ENCODE data around the gene MFAP3L.
"Not testable (repeated sequence)": the region's sequence is repeated elsewhere in the genome, so short reads cannot be mapped to it uniquely, and the experiment has no call there.

MFAP3L gene

GRCh38 chr4:170049766-170050165 lies 23.6 kb upstream of the MFAP3L start:
- no peak overlapping the region for H3K4me3 ChIP-seq (ENCODE audit: insufficient read depth in 1 of 2, low read depth in 1 of 2, low read length in 2 of 2)
- H3K79me1 ChIP-seq (replicated peaks; ENCODE audit: low read length, poor library complexity, severe bottlenecking) = no peaks in the 10 kb centered on the region
- WGBS = 88% methylated on average over 6 of the region's 6 CpGs
- peaks cover 1% of the 10 kb centered on the region for H3K4me1 ChIP-seq (ENCODE audit: control insufficient read depth, insufficient read depth, low read depth, low read length)
- H3K36me3 ChIP-seq (ENCODE audit: control insufficient read depth in 1 of 2, insufficient read depth in 2 of 2, low read depth in 1 of 2, low read length in 2 of 2) = no peaks in the 10 kb centered on the region
- H3K9ac ChIP-seq (ENCODE audit: low read length) = no peak overlapping the region
- no peak overlapping the region for H3K4ac ChIP-seq (ENCODE audit: low read depth in 1 of 2, low read length in 2 of 2)
- H4K91ac ChIP-seq (ENCODE audit: low read length) = no peak overlapping the region
- no peak overlapping the region for H3K14ac ChIP-seq (ENCODE audit: low read length in 2 of 2)
- H3K9me3 ChIP-seq (ENCODE audit: control insufficient read depth, low read length) = no peaks in the 10 kb centered on the region
- H2AK5ac ChIP-seq (ENCODE audit: low read length, severe bottlenecking) = no peak overlapping the region
- H2BK12ac ChIP-seq (ENCODE audit: low read length in 2 of 2) = no peak overlapping the region
- no peak overlapping the region for H2BK15ac ChIP-seq (ENCODE audit: low read depth, poor library complexity, severe bottlenecking)
- no peak overlapping the region for H3K18ac ChIP-seq (ENCODE audit: low read depth in 1 of 2, low read length in 2 of 2)
- H4K8ac ChIP-seq (ENCODE audit: low read length) = no peak overlapping the region
- no peak overlapping the region for H3K4me2 ChIP-seq (ENCODE audit: low read length, poor library complexity, severe bottlenecking)
- no peak overlapping the region for H3K27ac ChIP-seq (ENCODE audit: low read length, poor library complexity, severe bottlenecking)
- H3K27me3 ChIP-seq (ENCODE audit: control insufficient read depth in 1 of 2, insufficient read depth in 1 of 2, low read length in 2 of 2) = peaks cover 0 to 10% of the 10 kb centered on the region in 2 experiments
- DNase-seq = no peak
- H2AFZ ChIP-seq (ENCODE audit: low read depth, low read length) = no peak overlapping the region
- H2BK5ac ChIP-seq (ENCODE audit: low read depth, low read length, poor library complexity, severe bottlenecking) = no peak overlapping the region
- no peak overlapping the region for H2BK120ac ChIP-seq (ENCODE audit: low read depth, low read length)
- no peak overlapping the region for H3K23ac ChIP-seq (ENCODE audit: low read length in 2 of 2)

- Histone ChIP-seq H4K91ac (ENCODE audit: low read length) (no peak overlapping the region), H2AK5ac (ENCODE audit: low read length, severe bottlenecking) (no peak overlapping the region), H3K4ac (ENCODE audit: low read depth in 1 of 2, low read length in 2 of 2) (no peak overlapping the region), H2BK120ac (ENCODE audit: low read depth, low read length) (no peak overlapping the region), H3K27me3 (ENCODE audit: control insufficient read depth in 1 of 2, insufficient read depth in 1 of 2, low read length in 2 of 2) (peaks cover 0 to 10% of the 10 kb centered on the region in 2 experiments), H3K23ac (ENCODE audit: low read length in 2 of 2) (no peak overlapping the region), H3K4me3 (ENCODE audit: insufficient read depth in 1 of 2, low read depth in 1 of 2, low read length in 2 of 2) (no peak overlapping the region), H3K79me1 (replicated peaks; ENCODE audit: low read length, poor library complexity, severe bottlenecking) (no peaks in the 10 kb centered on the region), H2BK15ac (ENCODE audit: low read depth, poor library complexity, severe bottlenecking) (no peak overlapping the region), H3K4me2 (ENCODE audit: low read length, poor library complexity, severe bottlenecking) (no peak overlapping the region), H3K14ac (ENCODE audit: low read length in 2 of 2) (no peak overlapping the region), H2AFZ (ENCODE audit: low read depth, low read length) (no peak overlapping the region), H2BK12ac (ENCODE audit: low read length in 2 of 2) (no peak overlapping the region), H3K9ac (ENCODE audit: low read length) (no peak overlapping the region), H3K27ac (ENCODE audit: low read length, poor library complexity, severe bottlenecking) (no peak overlapping the region), H4K8ac (ENCODE audit: low read length) (no peak overlapping the region), H3K18ac (ENCODE audit: low read depth in 1 of 2, low read length in 2 of 2) (no peak overlapping the region), H3K36me3 (ENCODE audit: control insufficient read depth in 1 of 2, insufficient read depth in 2 of 2, low read depth in 1 of 2, low read length in 2 of 2) (no peaks in the 10 kb centered on the region), H2BK5ac (ENCODE audit: low read depth, low read length, poor library complexity, severe bottlenecking) (no peak overlapping the region), H3K4me1 (ENCODE audit: control insufficient read depth, insufficient read depth, low read depth, low read length) (peaks cover 1% of the 10 kb centered on the region), H3K9me3 (ENCODE audit: control insufficient read depth, low read length) (no peaks in the 10 kb centered on the region)
- WGBS = 55% methylated on average over 2 of the region's 4 CpGs
- DNase-seq = peak; percentile 69
Measured at GRCh38 chr4:170047771-170048354, 21.7 kb upstream of the MFAP3L start.

GRCh38 chr4:170046156-170046555 lies 20.0 kb upstream of the MFAP3L start:
- not testable (repeated sequence) for H3K79me1 ChIP-seq (replicated peaks; ENCODE audit: low read length, poor library complexity, severe bottlenecking); H3K23ac ChIP-seq (ENCODE audit: low read length in 2 of 2); DNase-seq; H3K4ac ChIP-seq (ENCODE audit: low read depth in 1 of 2, low read length in 2 of 2); H3K4me2 ChIP-seq (ENCODE audit: low read length, poor library complexity, severe bottlenecking); H3K4me3 ChIP-seq (ENCODE audit: insufficient read depth in 1 of 2, low read depth in 1 of 2, low read length in 2 of 2); H3K9me3 ChIP-seq (ENCODE audit: control insufficient read depth, low read length); H3K9ac ChIP-seq (ENCODE audit: low read length); H2BK120ac ChIP-seq (ENCODE audit: low read depth, low read length); H2AFZ ChIP-seq (ENCODE audit: low read depth, low read length); H3K14ac ChIP-seq (ENCODE audit: low read length in 2 of 2); H3K36me3 ChIP-seq (ENCODE audit: control insufficient read depth in 1 of 2, insufficient read depth in 2 of 2, low read depth in 1 of 2, low read length in 2 of 2); H2BK15ac ChIP-seq (ENCODE audit: low read depth, poor library complexity, severe bottlenecking); H3K27ac ChIP-seq (ENCODE audit: low read length, poor library complexity, severe bottlenecking); H4K8ac ChIP-seq (ENCODE audit: low read length); H2BK5ac ChIP-seq (ENCODE audit: low read depth, low read length, poor library complexity, severe bottlenecking); H3K4me1 ChIP-seq (ENCODE audit: control insufficient read depth, insufficient read depth, low read depth, low read length); H4K91ac ChIP-seq (ENCODE audit: low read length); H3K18ac ChIP-seq (ENCODE audit: low read depth in 1 of 2, low read length in 2 of 2); H2BK12ac ChIP-seq (ENCODE audit: low read length in 2 of 2); H2AK5ac ChIP-seq (ENCODE audit: low read length, severe bottlenecking)
- H3K27me3 ChIP-seq (ENCODE audit: control insufficient read depth in 1 of 2, insufficient read depth in 1 of 2, low read length in 2 of 2) = peaks cover 0 to 18% of the 10 kb centered on the region in 2 experiments
- 97% methylated on average over 17 of the region's 24 CpGs for WGBS

GRCh38 chr4:170040031-170040680 lies 14.0 kb upstream of the MFAP3L start:
- Histone ChIP-seq H3K4ac (ENCODE audit: low read depth in 1 of 2, low read length in 2 of 2) (no peak overlapping the region), H2AK5ac (ENCODE audit: low read length, severe bottlenecking) (no peak overlapping the region), H3K18ac (ENCODE audit: low read depth in 1 of 2, low read length in 2 of 2) (no peak overlapping the region), H3K79me1 (replicated peaks; ENCODE audit: low read length, poor library complexity, severe bottlenecking) (no peaks in the 10 kb centered on the region), H3K9me3 (ENCODE audit: control insufficient read depth, low read length) (no peaks in the 10 kb centered on the region), H2BK5ac (ENCODE audit: low read depth, low read length, poor library complexity, severe bottlenecking) (no peak overlapping the region), H3K9ac (ENCODE audit: low read length) (no peak overlapping the region), H3K4me2 (ENCODE audit: low read length, poor library complexity, severe bottlenecking) (no peak overlapping the region), H3K27me3 (ENCODE audit: control insufficient read depth in 1 of 2, insufficient read depth in 1 of 2, low read length in 2 of 2) (peaks cover 6 to 18% of the 10 kb centered on the region in 2 experiments), H3K23ac (ENCODE audit: low read length in 2 of 2) (no peak overlapping the region), H2AFZ (ENCODE audit: low read depth, low read length) (no peak overlapping the region), H4K91ac (ENCODE audit: low read length) (no peak overlapping the region), H3K36me3 (ENCODE audit: control insufficient read depth in 1 of 2, insufficient read depth in 2 of 2, low read depth in 1 of 2, low read length in 2 of 2) (no peaks in the 10 kb centered on the region), H2BK15ac (ENCODE audit: low read depth, poor library complexity, severe bottlenecking) (no peak overlapping the region), H4K8ac (ENCODE audit: low read length) (no peak overlapping the region), H3K4me1 (ENCODE audit: control insufficient read depth, insufficient read depth, low read depth, low read length) (no peaks in the 10 kb centered on the region), H3K14ac (ENCODE audit: low read length in 2 of 2) (no peak overlapping the region), H2BK12ac (ENCODE audit: low read length in 2 of 2) (no peak overlapping the region), H2BK120ac (ENCODE audit: low read depth, low read length) (no peak overlapping the region), H3K27ac (ENCODE audit: low read length, poor library complexity, severe bottlenecking) (no peak overlapping the region), H3K4me3 (ENCODE audit: insufficient read depth in 1 of 2, low read depth in 1 of 2, low read length in 2 of 2) (no peak overlapping the region)
- WGBS = 92% methylated on average over 12 of the region's 12 CpGs
- DNase-seq = no peak
